ENCODE data around the gene FAM228B.
"Not testable (repeated sequence)": the region's sequence is repeated elsewhere in the genome, so short reads cannot be mapped to it uniquely, and the experiment has no call there.

FAM228B gene

DNA sequence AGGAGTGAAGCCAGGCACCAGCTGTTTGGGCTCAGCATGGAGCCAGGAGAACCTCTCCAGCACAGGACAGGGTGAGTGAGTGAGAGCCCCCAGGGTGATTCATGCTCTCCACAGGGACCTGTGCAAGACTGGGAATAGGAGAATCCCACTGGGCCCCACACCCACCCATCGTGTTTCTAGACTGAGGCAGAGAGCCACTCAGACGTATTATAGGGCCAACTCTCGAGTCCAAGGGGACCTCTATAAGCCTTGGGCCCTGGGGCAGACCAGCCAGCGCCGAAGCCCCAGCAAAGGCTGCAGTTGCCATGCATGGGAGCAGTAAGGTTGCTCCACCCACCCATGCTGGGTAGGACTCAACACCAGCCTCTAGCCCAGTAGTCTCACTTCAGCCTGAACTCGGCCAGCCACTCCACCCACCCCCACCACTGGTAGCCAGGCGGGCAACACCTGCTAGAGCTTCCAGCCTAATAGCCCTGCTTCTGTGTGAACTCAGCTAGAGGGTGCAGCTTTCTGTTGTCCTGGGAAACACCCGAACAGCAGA is 19.1 kb upstream of the FAM228B start:
- DNase-seq: no peak

DNA sequence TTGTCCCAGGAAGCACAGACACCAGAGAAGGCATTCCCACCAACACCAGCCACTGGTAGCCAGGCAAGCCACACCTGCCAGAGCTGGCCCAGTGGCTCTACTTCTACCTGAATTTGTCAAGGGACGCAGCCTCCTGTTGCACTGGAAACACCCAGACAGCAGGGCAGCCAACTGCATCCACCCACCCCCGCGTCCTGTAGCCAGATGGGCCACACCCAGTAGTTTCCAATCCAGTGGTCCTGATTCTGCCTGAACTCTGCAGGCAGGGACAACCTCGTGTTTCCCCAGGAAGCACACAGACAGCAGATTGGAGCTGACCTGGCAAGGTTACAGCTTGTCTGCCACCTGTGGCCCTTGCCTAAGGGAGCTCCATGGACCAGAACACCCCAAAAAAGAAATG is 18.4 kb upstream of the FAM228B start:
- DNase-seq: no peak

GRCh38 chr2:24105816-24106215 is 17.5 kb upstream of the FAM228B start:
- DNase-seq: no peak

GRCh38 chr2:24106786-24107185 is 16.5 kb upstream of the FAM228B start:
- no peak for DNase-seq

- DNase-seq: no peak
Measured at GRCh38 chr2:24107336-24107735, 15.9 kb upstream of the FAM228B start.

- DNase-seq: not testable (repeated sequence)
Measured at GRCh38 chr2:24109431-24109830, 13.8 kb upstream of the FAM228B start.

DNA sequence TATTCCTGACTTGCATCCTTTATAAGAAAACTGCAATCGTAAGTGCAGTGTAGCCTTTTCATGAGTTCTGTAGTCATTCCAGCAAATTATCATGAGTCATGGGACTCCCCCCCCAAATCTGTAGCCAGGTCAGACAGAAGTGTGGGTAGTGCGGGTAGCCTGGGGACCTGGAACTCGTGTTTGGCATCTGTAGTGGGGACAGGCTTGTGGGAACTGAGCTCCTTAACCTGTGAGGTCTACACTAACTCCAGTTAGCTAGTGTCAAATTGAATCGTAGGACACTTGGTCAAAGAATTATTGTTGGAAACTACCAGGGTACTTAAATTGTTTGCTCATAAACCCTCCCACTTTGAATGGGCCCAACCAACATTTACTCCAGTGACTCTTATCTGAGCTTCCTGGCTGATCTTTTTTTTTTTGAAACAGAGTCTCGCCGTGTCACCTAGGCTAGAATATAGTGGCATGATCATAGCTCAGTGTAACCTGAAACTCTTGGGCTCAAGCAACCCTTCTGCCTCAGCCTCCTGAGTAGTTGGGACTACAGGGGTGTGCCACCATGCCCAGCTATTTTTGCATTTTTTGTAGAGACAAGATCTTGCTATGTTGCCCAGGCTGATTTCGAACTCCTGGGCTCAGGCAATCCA is 12.5 kb upstream of the FAM228B start:
- no peak for DNase-seq

GRCh38 chr2:24111407-24111901 is 11.8 kb upstream of the FAM228B start:
- DNase-seq: no peak

GRCh38 chr2:24115057-24115456 is 8.2 kb upstream of the FAM228B start:
- no peak for DNase-seq

DNA sequence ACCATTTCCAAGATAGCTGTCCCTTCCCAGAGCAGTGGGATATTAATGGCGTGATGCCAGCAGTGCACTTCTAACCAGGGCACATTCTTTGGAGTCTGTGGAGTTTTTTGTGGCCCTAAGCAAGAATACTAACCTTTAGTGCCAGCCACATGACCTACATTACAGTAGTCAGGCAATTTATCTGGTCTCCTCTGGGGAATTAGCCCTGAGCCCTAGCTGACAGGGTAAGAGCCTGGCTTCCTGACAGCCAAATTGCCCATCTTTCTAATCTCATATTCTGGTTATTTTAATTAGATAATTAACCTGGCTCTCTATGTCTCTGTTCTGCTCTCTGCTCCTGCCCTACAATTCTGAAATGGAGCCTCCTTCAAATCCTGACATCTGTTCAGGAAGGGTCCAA is 5.4 kb upstream of the FAM228B start:
- no peak for DNase-seq

DNA sequence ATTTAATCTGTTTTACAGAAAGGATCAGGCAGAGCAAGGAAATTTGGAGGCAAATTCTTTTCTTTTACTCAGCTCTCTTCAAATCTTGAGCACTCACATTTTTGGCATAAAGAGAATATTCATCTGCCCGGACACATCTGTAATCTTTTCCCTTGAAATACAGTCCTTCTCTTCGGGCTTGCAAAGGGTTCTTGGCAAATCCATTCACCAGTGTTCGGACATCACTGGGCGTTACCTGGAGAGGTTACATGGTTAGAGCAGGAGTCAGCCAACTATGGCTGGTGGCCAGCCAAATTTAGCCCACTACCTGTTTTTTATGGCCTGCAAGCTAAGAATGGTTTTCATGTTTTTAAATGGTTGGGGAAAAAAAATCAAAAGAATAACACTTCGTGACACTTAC is 2.2 kb upstream of the FAM228B start:
- DNase-seq: no peak

DNA sequence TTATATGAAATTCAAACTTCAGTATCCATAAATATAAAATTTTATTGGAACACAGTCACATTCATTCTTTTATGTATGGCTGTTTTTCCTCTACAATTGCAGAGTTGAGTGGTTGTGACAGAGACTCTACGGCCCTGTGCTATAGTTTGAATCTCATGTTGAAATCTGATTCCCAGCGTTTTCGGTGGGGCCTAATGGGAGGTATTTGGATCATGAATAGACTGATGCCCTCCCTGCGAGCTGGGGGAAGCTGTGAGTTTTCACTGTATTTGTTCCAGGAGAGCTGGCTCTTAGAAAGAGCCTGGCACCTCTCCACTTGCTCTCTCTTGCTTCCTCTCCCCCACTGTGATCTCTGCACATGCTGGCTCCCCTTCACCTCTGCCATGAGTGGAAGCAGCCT is 1.8 kb upstream of the FAM228B start:
- DNase-seq: no peak

- DNase-seq: no peak
Measured at GRCh38 chr2:24122366-24123194, 689 bp upstream of the FAM228B start.

DNA sequence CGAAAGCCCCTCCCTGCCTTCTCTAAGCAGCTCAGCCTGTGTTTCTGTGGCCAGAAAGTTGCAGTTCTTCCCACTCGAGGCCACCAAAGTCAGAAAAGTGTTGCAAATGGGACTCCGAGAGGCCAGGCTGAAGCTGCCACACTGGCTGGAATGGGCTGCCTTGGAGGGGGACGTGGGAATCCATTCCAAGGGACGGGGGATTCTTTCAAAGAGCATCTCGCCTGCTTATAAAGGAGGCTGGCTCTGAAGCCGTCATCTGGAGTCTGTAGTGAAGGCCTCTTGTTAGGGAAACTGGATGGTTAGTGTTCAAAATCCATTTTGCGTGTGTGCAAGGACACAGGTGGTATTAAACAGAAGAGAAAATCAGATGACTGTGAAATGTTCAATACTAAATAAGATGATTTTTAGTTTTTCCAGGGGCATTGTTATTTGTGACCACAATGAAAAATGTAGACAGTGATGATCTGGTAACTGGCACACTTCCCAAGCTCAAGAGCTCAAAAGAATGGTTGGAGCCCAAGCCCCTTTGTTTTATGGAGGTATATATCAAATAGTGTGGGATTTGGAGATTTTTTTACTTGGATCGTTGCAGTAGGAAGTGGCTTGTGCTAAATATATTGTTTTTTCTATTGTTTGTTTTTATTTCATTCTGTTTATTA is 782 bp downstream of the FAM228B start:
- DNase-seq: no peak

DNA sequence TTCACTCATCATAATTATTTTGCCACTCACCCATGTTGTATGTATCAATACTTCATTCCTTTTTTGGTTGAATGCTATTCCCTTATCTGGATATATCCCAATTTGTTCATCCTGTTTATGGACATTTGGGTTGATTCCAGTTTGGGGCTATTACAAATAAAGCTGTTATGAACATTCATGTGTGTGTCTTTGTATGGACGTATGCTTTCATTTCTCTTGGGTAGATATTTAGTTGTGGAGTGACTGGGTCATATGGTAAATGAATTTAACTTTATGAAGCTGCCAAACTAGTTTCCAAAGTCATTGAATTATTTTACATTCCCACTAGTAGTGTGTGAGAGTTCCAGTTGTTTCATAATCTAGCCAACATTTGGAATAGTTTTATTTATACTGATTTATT is 2.7 kb downstream of the FAM228B start:
- DNase-seq: no peak

GRCh38 chr2:24132543-24132942 is 9.3 kb downstream of the FAM228B start:
- DNase-seq: no peak

DNA sequence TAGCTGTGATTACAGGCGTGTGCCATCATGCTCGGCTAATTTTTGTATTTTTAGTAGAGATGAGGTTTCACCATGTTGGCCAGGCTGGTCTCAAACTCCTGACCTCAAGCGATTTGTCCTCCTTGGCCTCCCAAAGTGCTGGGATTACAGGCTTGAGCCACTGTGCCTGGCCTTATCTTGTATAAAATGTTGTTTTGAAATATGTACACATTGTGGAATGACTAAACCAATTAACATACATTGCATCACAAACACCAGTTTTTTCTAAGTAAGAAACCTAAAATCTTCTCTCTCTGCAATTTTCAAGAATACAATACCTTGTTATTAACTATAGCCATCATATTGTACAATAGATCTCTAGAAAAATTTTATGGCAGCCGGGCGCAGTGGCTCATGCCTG is 17.0 kb downstream of the FAM228B start:
- DNase-seq: not testable (repeated sequence)

- no peak for DNase-seq
Measured at GRCh38 chr2:24147364-24147763, 24.1 kb downstream of the FAM228B start.

DNA sequence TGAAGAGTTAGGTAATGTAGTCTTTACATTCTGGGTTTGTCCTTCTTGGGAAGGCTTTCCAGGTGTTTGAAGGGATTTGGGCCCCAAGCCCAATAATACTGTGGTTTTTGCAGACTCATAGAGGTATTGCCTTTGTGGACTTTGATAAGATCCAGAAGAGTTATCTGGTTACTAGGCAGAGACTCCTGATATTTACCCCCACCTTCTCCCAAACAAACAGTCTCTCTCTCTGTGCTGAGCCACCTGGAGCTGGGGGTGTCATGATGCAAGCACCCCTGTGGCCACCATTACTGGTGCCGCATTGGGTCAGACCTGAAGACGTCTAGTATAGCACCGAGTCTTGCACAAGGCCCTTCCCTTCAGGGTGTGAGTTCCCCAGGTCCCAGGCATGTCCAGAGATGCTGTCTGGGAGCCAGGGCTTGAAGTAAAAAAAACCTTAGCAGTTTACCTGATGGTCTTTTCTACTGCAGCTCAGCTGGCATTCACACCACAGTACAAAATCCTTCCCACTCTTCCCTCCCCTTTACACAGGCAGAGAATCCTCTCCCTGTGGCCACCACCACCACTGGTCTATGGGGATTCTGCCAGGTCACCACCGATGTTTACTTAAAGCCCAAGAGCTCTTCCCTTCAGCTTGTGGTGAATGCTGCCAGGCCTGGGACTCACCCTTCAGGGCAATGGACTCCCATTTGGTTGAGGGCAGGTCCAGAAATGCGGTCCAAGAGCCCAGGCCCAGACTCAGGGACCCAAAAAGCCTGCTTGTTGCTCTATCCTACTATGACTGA is 29.3 kb downstream of the FAM228B start:
- no peak for DNase-seq

- no peak for DNase-seq
Measured at GRCh38 chr2:24153478-24153877, 30.2 kb downstream of the FAM228B start.

- no peak for DNase-seq
Measured at GRCh38 chr2:24158131-24158530, 34.9 kb downstream of the FAM228B start.

DNA sequence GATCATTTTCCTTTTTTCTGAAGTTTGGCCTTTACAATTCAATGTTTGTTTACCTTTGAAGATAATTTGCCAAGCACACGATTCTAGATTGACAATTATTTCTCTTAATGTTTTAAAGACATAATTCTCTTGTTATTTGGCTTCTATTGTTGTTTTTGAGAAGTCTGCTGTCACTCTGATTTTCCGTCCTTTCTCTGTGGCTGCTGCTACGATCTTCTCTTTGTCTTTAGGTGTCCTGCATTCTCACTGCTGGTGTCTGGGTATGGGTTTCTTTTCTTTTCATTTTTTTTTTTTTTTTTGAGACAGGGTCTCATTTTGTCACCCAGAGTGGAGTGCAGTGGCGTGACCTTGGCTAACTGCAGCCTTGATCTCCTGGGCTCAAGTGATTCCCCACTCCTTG is 36.4 kb downstream of the FAM228B start:
- no peak for DNase-seq

DNA sequence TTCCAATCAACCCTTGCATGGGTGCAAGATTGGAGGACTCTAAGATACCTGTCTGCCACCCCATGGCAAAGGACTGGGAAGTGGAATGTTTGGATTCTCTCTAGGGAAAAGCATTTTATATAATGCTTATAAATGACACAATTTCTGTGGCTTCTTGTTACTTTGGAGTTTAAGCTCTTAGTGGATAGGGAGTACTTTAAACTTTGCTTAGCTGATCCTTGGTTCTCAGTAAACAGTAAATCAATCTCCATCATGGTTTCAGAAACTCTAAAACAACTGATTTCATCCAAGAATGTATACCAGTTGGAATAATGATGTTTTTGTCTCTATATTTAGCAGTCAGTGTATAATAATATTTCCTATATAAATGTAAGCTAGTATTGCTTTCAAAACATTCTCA is 37.5 kb downstream of the FAM228B start:
- DNase-seq: no peak
